Adrenal gland (tissue), 12 donors: ENCODE measurements around the gene MBNL1. TPM values are rescaled to one million over a fixed set of nuclear protein-coding genes. Genes with fewer than 3 reads are reported as not detected.

Experiments
- DNase-seq, 7 donors: peaks; one replicate each; pipeline ENCODE4 v3.0.0-alpha.2; 2019 to 2020
- H3K27ac ChIP-seq, 5 donors: fragments of 200-600 bp; sonication (generic) in 4 of 5; 1 replicate in 3 of 5; 2 replicates in 2 of 5; pipeline versions ENCODE4 v1.5.1 to v1.8.0; 2016 to 2020; ENCODE audit warnings: mild to moderate bottlenecking in 1 of 5
- H3K27me3 ChIP-seq: fragments of 200-600 bp; 2 replicates; pipeline ENCODE4 v1.8.0; 2021
- H3K36me3 ChIP-seq, 2 donors: fragments of 200-600 bp; replicated peaks in 1 of 2; 1 replicate in 1 of 2; 2 replicates in 1 of 2; pipeline versions ENCODE4 v1.5.1 to v1.8.0; 2018 to 2022
- H3K4me1 ChIP-seq, 2 donors: fragments of 200-600 bp; replicated peaks in 1 of 2; 1 replicate in 1 of 2; 2 replicates in 1 of 2; pipeline versions ENCODE4 v1.5.1 to v1.8.0; 2018 to 2021
- H3K4me3 ChIP-seq, 4 donors: fragments of 200-600 bp; sonication (generic) in 3 of 4; one replicate each; pipeline ENCODE4 v1.5.1; 2016 to 2018
- H3K9me3 ChIP-seq, 3 donors: fragments of 200-600 bp; sonication (generic) in 1 of 3; replicated peaks in 1 of 3; 1 replicate in 2 of 3; 2 replicates in 1 of 3; pipeline versions ENCODE4 v1.5.1 to v1.8.0; 2016 to 2021
- CTCF ChIP-seq, 6 experiments: fragments of 450-650 bp in 4 of 6; fragments of 200-600 bp in 2 of 6; sonication (generic) in 1 of 6; IDR thresholded peaks; 1 replicate in 5 of 6; 2 replicates in 1 of 6; pipeline versions ENCODE4 v1.5.1 to v1.8.0; 2016 to 2021; ENCODE audit warnings: antibody characterized with exemption in 6 of 6, mild to moderate bottlenecking in 2 of 6, moderate library complexity in 1 of 6
- POLR2A ChIP-seq, 2 donors: fragments of 450-650 bp; IDR thresholded peaks; one replicate each; pipeline ENCODE4 v1.6.1; 2017; ENCODE audit warnings: antibody characterized with exemption in 2 of 2, mild to moderate bottlenecking in 2 of 2, moderate library complexity in 1 of 2
- WGBS, 4 donors: extraction: QIAGEN DNeasy Blood & Tissue Kit in 2 of 4; methylation state at CpG; one replicate each; pipeline versions ENCODE4 v1.1.5 to v1.1.7; 2013 to 2017; 5-methylcytosine and 5-hydroxymethylcytosine counted together
- intact Hi-C, 2 donors: fragments of 100-400 bp; cut with DNase I; formaldehyde crosslinking; loops; one replicate each; pipeline versions ENCODE4 v1.14.1 to v1.15.0; 2022 to 2023
- polyA plus RNA-seq, 3 donors: library from polyadenylated mRNA; stranded (reverse); fragments of 200-250 nt in 2 of 3; fragments of 350-450 nt in 1 of 3; fragmentation: Illumina TruSeq in 1 of 3; extraction: RNeasy Lipid Tissue Mini Kit (QIAGEN cat#74804) in 1 of 3; gene quantifications; one replicate each; pipeline ENCODE4 v1.2.3, GENCODE V29; 2013 to 2014
- total RNA-seq, 9 donors: library from RNA; depleted of rRNA in 4 of 9; stranded (reverse); fragments of >200 nt in 4 of 9; fragments of 120-200 nt in 1 of 9; fragmentation: NEBNext Ultra II Directional in 1 of 9; extraction: Animal tissue kit (Norgen Biotek cat#: 25700) in 1 of 9; gene quantifications; one replicate each; pipeline versions ENCODE4 v1.1.0 to v1.2.4, GENCODE V29; 2013 to 2023
- donor health status: healthy with polysubstance abuse.
- donor health status: Bipolar disorder and iron deficiency.
- donor health status: DM: yes; HTN: yes; CAD: no.
- donor health status: DM: no; HTN: no; CAD: no.
- donor health status: DM: no; HTN: no; CAD: no.
- donor health status: DM: yes; HTN: yes; CAD: no.

MBNL1 gene
- total and polyA plus RNA-seq, 12 donors = 30.6 to 252 (median 122) TPM

GRCh38 chr3:152477422-152477821, 208.7 kb downstream of the MBNL1 start:
- Histone ChIP-seq H3K36me3 (no peaks in the 10 kb centered on the region), H3K4me3 (no peak overlapping the region), H3K4me1 (no peaks in the 10 kb centered on the region), H3K27ac (no peak overlapping the region), H3K9me3 (no peaks in the 10 kb centered on the region), H3K27me3 (no peaks in the 10 kb centered on the region)
- TF ChIP-seq POLR2A (IDR thresholded peaks at IDR 0.05) (no peak), CTCF (IDR thresholded peaks at IDR 0.05) (no peak)
- DNase-seq = no peak
- WGBS, 4 donors = 58 to 67% (median 65%) methylated on average over 2 of the region's 2 CpGs
- intact Hi-C loops = no loop called here

- no peak for TF ChIP-seq POLR2A (IDR thresholded peaks at IDR 0.05)
Observed at GRCh38 chr3:152480282-152480953, 211.7 kb downstream of the MBNL1 start.

GRCh38 chr3:152486364-152486763, 217.6 kb downstream of the MBNL1 start:
- Histone ChIP-seq H3K9me3 (no peaks in the 10 kb centered on the region), H3K27ac (no peak overlapping the region), H3K27me3 (no peaks in the 10 kb centered on the region), H3K4me1 (no peaks in the 10 kb centered on the region), H3K36me3 (no peaks in the 10 kb centered on the region), H3K4me3 (no peak overlapping the region)
- intact Hi-C loops = no loop called here
- no peak for DNase-seq
- WGBS, 4 donors = 69 to 83% (median 79%) methylated on average over 1 of the region's 1 CpG
- no peak for TF ChIP-seq POLR2A (IDR thresholded peaks at IDR 0.05)
- no peak for TF ChIP-seq CTCF (IDR thresholded peaks at IDR 0.05)

More at GRCh38 chr3:152480282-152480953, 211.7 kb downstream of the MBNL1 start:
- WGBS, 4 donors = 43 to 49% (median 47%) methylated on average over 2 of the region's 2 CpGs
- Histone ChIP-seq H3K4me1 (no peaks in the 10 kb centered on the region), H3K27ac (no peak overlapping the region), H3K27me3 (no peaks in the 10 kb centered on the region), H3K9me3 (no peaks in the 10 kb centered on the region), H3K4me3 (no peak overlapping the region), H3K36me3 (no peaks in the 10 kb centered on the region)
- intact Hi-C loops = no loop called here
- no peak for DNase-seq

- TF ChIP-seq CTCF (IDR thresholded peaks at IDR 0.05) (no peak), POLR2A (IDR thresholded peaks at IDR 0.05) (no peak)
- no peaks in the 10 kb centered on the region for H3K27me3 ChIP-seq
- H3K4me3 ChIP-seq = no peak overlapping the region
- no peaks in the 10 kb centered on the region for H3K4me1 ChIP-seq
- no peak overlapping the region for H3K27ac ChIP-seq
- no peaks in the 10 kb centered on the region for H3K36me3 ChIP-seq
- H3K9me3 ChIP-seq = no peaks in the 10 kb centered on the region
- DNase-seq = no peak
- WGBS, 4 donors = 76 to 85% (median 80%) methylated on average over 1 of the region's 1 CpG
- intact Hi-C loops = no loop called here
Observed at GRCh38 chr3:152488449-152488848, 219.7 kb downstream of the MBNL1 start.

- WGBS, 4 donors = 82 to 86% (median 85%) methylated on average over 2 of the region's 2 CpGs
- no peak for TF ChIP-seq CTCF (IDR thresholded peaks at IDR 0.05)
- TF ChIP-seq POLR2A (IDR thresholded peaks at IDR 0.05) = no peak
- Histone ChIP-seq H3K4me3 (no peak overlapping the region), H3K27me3 (no peaks in the 10 kb centered on the region), H3K4me1 (no peaks in the 10 kb centered on the region), H3K9me3 (no peaks in the 10 kb centered on the region), H3K27ac (no peak overlapping the region), H3K36me3 (no peaks in the 10 kb centered on the region)
- intact Hi-C loops = no loop called here
- no peak for DNase-seq
Observed at GRCh38 chr3:152491922-152492321, 223.2 kb downstream of the MBNL1 start.
